ENCODE data around the gene CAV2. TPM values are rescaled to one million over a fixed set of nuclear protein-coding genes. Genes with fewer than 3 reads are reported as not detected.

Gene CAV2
- total RNA-seq, 1 experiment from 2014 or later = 18.1 TPM

GRCh38 chr7:116546916-116547315 lies 47.4 kb downstream of the CAV2 start:
- CTCF ChIA-PET = interaction anchor here (0.6 kb wide), 1 partner anchor 131 kb away, joined by 5 read pairs; no protein-coding TSS in a partner anchor
- no TSS peak for BruUV-seq (replicated peaks)
- no peak overlapping the region for H3K27ac Mint-ChIP-seq (ENCODE audit: unreplicated experiment)
- TF ChIP-seq CTCF (IDR thresholded peaks at IDR 0.05; ENCODE audit: insufficient read depth in 1 of 2, low read depth in 1 of 2, low read length in 1 of 2, severe bottlenecking in 1 of 2, unreplicated experiment in 1 of 2) = no peak
- no peak for DNase-seq
- H3K9me3 Mint-ChIP-seq (ENCODE audit: unreplicated experiment) = no peaks in the 10 kb centered on the region
- H3K36me3 ChIP-seq (ENCODE audit: control insufficient read depth, insufficient read depth, low read length) = no peaks in the 10 kb centered on the region
- H3K4me3 Mint-ChIP-seq (ENCODE audit: unreplicated experiment) = no peak overlapping the region
- H3K4me1 ChIP-seq = peaks cover 2% of the 10 kb centered on the region; the same call in 1 of the 2 replicates
- no peaks in the 10 kb centered on the region for H3K36me3 Mint-ChIP-seq (ENCODE audit: insufficient read depth, unreplicated experiment)
- POLR2A ChIA-PET = no interaction called here
- H3K4me1 Mint-ChIP-seq (ENCODE audit: low read depth, unreplicated experiment) = no peaks in the 10 kb centered on the region
- intact Hi-C loops (cut with micrococcal nuclease; ENCODE audit: unreplicated experiment) = no loop called here
- no peak overlapping the region for H3K4me3 ChIP-seq (ENCODE audit: low read depth, low read length)
- H3K27me3 Mint-ChIP-seq (ENCODE audit: insufficient read depth, unreplicated experiment) = no peaks in the 10 kb centered on the region
- no peaks in the 10 kb centered on the region for H3K27me3 ChIP-seq (replicated peaks; ENCODE audit: control insufficient read depth, insufficient read depth, low read length)
- no peaks in the 10 kb centered on the region for H3K9me3 ChIP-seq

- intact Hi-C loops (cut with micrococcal nuclease; ENCODE audit: unreplicated experiment) = no loop called here
- TF ChIP-seq CTCF (IDR thresholded peaks at IDR 0.05; ENCODE audit: insufficient read depth in 1 of 2, low read depth in 1 of 2, low read length in 1 of 2, severe bottlenecking in 1 of 2, unreplicated experiment in 1 of 2) = no peak
- Mint-ChIP-seq H3K4me3 (ENCODE audit: unreplicated experiment) (no peak overlapping the region), H3K27ac (ENCODE audit: unreplicated experiment) (no peak overlapping the region), H3K9me3 (ENCODE audit: unreplicated experiment) (no peaks in the 10 kb centered on the region), H3K36me3 (ENCODE audit: insufficient read depth, unreplicated experiment) (no peaks in the 10 kb centered on the region), H3K27me3 (ENCODE audit: insufficient read depth, unreplicated experiment) (no peaks in the 10 kb centered on the region), H3K4me1 (ENCODE audit: low read depth, unreplicated experiment) (no peaks in the 10 kb centered on the region)
- no peaks in the 10 kb centered on the region for H3K36me3 ChIP-seq (ENCODE audit: control insufficient read depth, insufficient read depth, low read length)
- ChIA-PET CTCF (no interaction called here), POLR2A (no interaction called here)
- no TSS peak for BruUV-seq (replicated peaks)
- H3K4me3 ChIP-seq (ENCODE audit: low read depth, low read length) = no peak overlapping the region
- no peaks in the 10 kb centered on the region for H3K4me1 ChIP-seq
- no peaks in the 10 kb centered on the region for H3K27me3 ChIP-seq (replicated peaks; ENCODE audit: control insufficient read depth, insufficient read depth, low read length)
- no peaks in the 10 kb centered on the region for H3K9me3 ChIP-seq
- no peak for DNase-seq
Observed at GRCh38 chr7:116547347-116547746, 47.8 kb downstream of the CAV2 start.

GRCh38 chr7:116548506-116548905 lies 49.0 kb downstream of the CAV2 start:
- no peak for DNase-seq
- Histone ChIP-seq H3K36me3 (ENCODE audit: control insufficient read depth, insufficient read depth, low read length) (no peaks in the 10 kb centered on the region), H3K4me3 (ENCODE audit: low read depth, low read length) (no peak overlapping the region), H3K4me1 (no peaks in the 10 kb centered on the region), H3K9me3 (no peaks in the 10 kb centered on the region), H3K27me3 (replicated peaks; ENCODE audit: control insufficient read depth, insufficient read depth, low read length) (no peaks in the 10 kb centered on the region)
- CTCF ChIA-PET = no interaction called here
- no TSS peak for BruUV-seq (replicated peaks)
- Mint-ChIP-seq H3K36me3 (ENCODE audit: insufficient read depth, unreplicated experiment) (no peaks in the 10 kb centered on the region), H3K4me3 (ENCODE audit: unreplicated experiment) (no peak overlapping the region), H3K4me1 (ENCODE audit: low read depth, unreplicated experiment) (no peaks in the 10 kb centered on the region), H3K27ac (ENCODE audit: unreplicated experiment) (no peak overlapping the region), H3K27me3 (ENCODE audit: insufficient read depth, unreplicated experiment) (no peaks in the 10 kb centered on the region), H3K9me3 (ENCODE audit: unreplicated experiment) (no peaks in the 10 kb centered on the region)
- intact Hi-C loops (cut with micrococcal nuclease; ENCODE audit: unreplicated experiment) = no loop called here
- no peak for TF ChIP-seq CTCF (IDR thresholded peaks at IDR 0.05; ENCODE audit: insufficient read depth in 1 of 2, low read depth in 1 of 2, low read length in 1 of 2, severe bottlenecking in 1 of 2, unreplicated experiment in 1 of 2)
- POLR2A ChIA-PET = no interaction called here
